Transverse colon (tissue), 4 donors: ENCODE measurements around the gene APC2. TPM values are rescaled to one million over a fixed set of nuclear protein-coding genes. Genes with fewer than 3 reads are reported as not detected.
A peak's percentile ranks its signal among the peaks of the same experiment; 100 is the strongest.

ENCODE experiments used
- DNase-seq: peaks from one replicate; pipeline ENCODE4 v3.0.0-alpha.2; 2019
- H3K27ac ChIP-seq, 4 donors: fragments of 200-600 bp; sonication (generic); 2 replicates each; pipeline ENCODE4 v1.5.1; 2016 to 2018; ENCODE audit warnings: inconsistent platforms in 4 of 4
- H3K27me3 ChIP-seq: fragments of 200-600 bp; sonication (generic); 2 replicates; pipeline ENCODE4 v1.5.1; 2017; ENCODE audit warnings: inconsistent platforms
- H3K36me3 ChIP-seq, 4 donors: fragments of 200-600 bp; sonication (generic); 2 replicates each; pipeline ENCODE4 v1.5.1; 2017 to 2019; ENCODE audit warnings: inconsistent platforms in 4 of 4
- H3K4me1 ChIP-seq, 4 donors: fragments of 200-600 bp; sonication (generic); 2 replicates each; pipeline ENCODE4 v1.5.1; 2017 to 2020; ENCODE audit warnings: inconsistent platforms in 4 of 4
- H3K4me3 ChIP-seq, 4 donors: fragments of 200-600 bp; sonication (generic); 1 replicate in 1 of 4; 2 replicates in 3 of 4; pipeline versions ENCODE4 v1.5.1 to v1.6.1; 2017 to 2019; ENCODE audit warnings: inconsistent platforms in 4 of 4
- H3K9me3 ChIP-seq, 2 donors: fragments of 200-600 bp; sonication (generic); 2 replicates each; pipeline ENCODE4 v1.5.1; 2017 to 2019; ENCODE audit warnings: inconsistent platforms in 2 of 2
- EP300 ChIP-seq: sonication (generic); formaldehyde crosslinking; IDR thresholded peaks from one replicate; pipeline ENCODE4 v1.6.1; 2017; ENCODE audit warnings: antibody characterized with exemption, low read depth
- POLR2A ChIP-seq: fragments of 450-650 bp; IDR thresholded peaks from one replicate; pipeline ENCODE4 v1.6.1; 2016; ENCODE audit warnings: antibody characterized with exemption, mild to moderate bottlenecking, moderate library complexity
- POLR2AphosphoS5 ChIP-seq, 3 donors: sonication (generic); formaldehyde crosslinking; IDR thresholded peaks; one replicate each; pipeline ENCODE4 v1.6.1; 2016; ENCODE audit warnings: antibody characterized with exemption in 3 of 3
- WGBS, 2 donors: methylation state at CpG; one replicate each; pipeline ENCODE4 v1.1.5; 2018; ENCODE audit warnings: low coverage in 1 of 2; 5-methylcytosine and 5-hydroxymethylcytosine counted together
- in situ Hi-C, 4 donors: fragments of 200-750 bp; cut with MboI; loops; one replicate each; pipeline versions ENCODE4 v1.15.0 to v1.15.1; 2017; ENCODE audit warnings: low sequenced_read_pairs in 3 of 4, low pct_ligation_motif_present in 1 of 4, low pct_unique_long_range_greater_than_20kb in 1 of 4
- intact Hi-C: fragments of 100-400 bp; cut with DNase I; formaldehyde crosslinking; loops from one replicate; pipeline ENCODE4 v1.15.1; 2023; ENCODE audit warnings: low total_unique reads
- total RNA-seq, 4 donors: library from RNA; depleted of rRNA; stranded (reverse); fragments of >200 nt; gene quantifications; one replicate each; pipeline ENCODE4 v1.1.0, GENCODE V29; 2016
- TF ChIP-seq, protein P1 (sequence below), 5 experiments: fragments of 200-600 bp in 3 of 5; fragments of 450-650 bp in 2 of 5; sonication (generic) in 3 of 5; IDR thresholded peaks; 1 replicate in 2 of 5; 2 replicates in 3 of 5; pipeline ENCODE4 v1.5.1; 2016 to 2017; ENCODE audit warnings: antibody characterized with exemption in 5 of 5, inconsistent platforms in 3 of 5, mild to moderate bottlenecking in 2 of 5, moderate library complexity in 1 of 5

APC2 gene
- total RNA-seq, 4 donors from 2014 or later, result under 0.01 to 6.0 (median 0.36) TPM

GRCh38 chr19:1409204-1410005 lies 40.5 kb upstream of the APC2 start:
- Histone ChIP-seq H3K36me3 (no peaks in the 10 kb centered on the region), H3K27ac (peak overlapping the region; percentile 95 to 99 (median 97)), H3K4me1 (peaks cover 29 to 54% (median 48%) of the 10 kb centered on the region in 4 donors), H3K9me3 (no peaks in the 10 kb centered on the region), H3K4me3 (peak overlapping the region; percentile 79 to 99 (median 96)), H3K27me3 (no peaks in the 10 kb centered on the region)
- intact Hi-C loops (loop anchor here (10.0 kb wide), 1 partner anchor 125 kb away; the partner anchor contains the start of gene EFNA2), in situ Hi-C loops (no loop called here)
- 59% methylated on average over 29 of the region's 33 CpGs; no CpG with 5 or more reads in 1 of the 2 donors for WGBS, 2 donors
- TF ChIP-seq POLR2AphosphoS5 (IDR thresholded peaks at IDR 0.05) (no peak), EP300 (no peak), POLR2A (no peak)
- TF ChIP-seq, protein P1, sequence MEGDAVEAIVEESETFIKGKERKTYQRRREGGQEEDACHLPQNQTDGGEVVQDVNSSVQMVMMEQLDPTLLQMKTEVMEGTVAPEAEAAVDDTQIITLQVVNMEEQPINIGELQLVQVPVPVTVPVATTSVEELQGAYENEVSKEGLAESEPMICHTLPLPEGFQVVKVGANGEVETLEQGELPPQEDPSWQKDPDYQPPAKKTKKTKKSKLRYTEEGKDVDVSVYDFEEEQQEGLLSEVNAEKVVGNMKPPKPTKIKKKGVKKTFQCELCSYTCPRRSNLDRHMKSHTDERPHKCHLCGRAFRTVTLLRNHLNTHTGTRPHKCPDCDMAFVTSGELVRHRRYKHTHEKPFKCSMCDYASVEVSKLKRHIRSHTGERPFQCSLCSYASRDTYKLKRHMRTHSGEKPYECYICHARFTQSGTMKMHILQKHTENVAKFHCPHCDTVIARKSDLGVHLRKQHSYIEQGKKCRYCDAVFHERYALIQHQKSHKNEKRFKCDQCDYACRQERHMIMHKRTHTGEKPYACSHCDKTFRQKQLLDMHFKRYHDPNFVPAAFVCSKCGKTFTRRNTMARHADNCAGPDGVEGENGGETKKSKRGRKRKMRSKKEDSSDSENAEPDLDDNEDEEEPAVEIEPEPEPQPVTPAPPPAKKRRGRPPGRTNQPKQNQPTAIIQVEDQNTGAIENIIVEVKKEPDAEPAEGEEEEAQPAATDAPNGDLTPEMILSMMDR (IDR thresholded peaks at IDR 0.05), result no peak
- no peak for DNase-seq

DNA sequence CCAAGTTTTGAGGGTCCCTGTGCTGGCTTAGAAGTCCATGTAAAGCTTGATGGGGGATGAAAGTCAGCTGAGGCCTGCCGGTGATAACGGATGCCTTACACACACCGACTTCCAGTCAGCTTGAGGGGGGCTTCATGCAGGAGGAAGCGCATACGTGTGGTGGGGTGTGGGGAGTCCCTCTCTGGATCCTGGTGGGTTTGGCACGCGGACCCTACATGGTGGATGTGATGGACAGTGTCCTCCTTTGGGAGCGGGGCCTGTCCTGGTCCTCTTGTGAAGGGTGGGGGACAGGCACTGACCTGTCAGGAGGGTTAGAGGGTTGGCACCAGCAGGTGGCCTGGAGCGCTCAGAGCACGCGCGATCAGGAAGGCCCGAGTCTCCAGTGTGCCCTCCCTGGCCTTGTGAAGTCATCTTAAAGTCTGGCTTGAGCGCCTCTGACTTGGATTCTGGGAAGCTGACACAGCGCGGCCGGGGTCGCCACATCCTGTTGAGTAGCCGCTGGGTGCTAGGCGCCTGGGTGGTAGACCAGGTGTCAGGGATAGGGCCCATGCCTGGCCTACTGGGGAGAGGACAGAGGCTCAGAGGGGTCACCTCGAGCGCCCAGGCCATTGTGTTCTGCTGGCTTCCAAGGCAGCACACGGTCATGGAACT lies 39.7 kb upstream of the APC2 start:
- no peak for DNase-seq
- in situ Hi-C loops, result no loop called here

GRCh38 chr19:1410789-1411188 lies 39.1 kb upstream of the APC2 start:
- Histone ChIP-seq H3K9me3 (no peaks in the 10 kb centered on the region), H3K4me1 (peaks cover 39 to 66% (median 62%) of the 10 kb centered on the region in 4 donors), H3K27me3 (no peaks in the 10 kb centered on the region), H3K27ac (peak overlapping the region in 3 of 4 donors; percentile 31 to 96 (median 39)), H3K4me3 (no peak overlapping the region), H3K36me3 (no peaks in the 10 kb centered on the region)
- TF ChIP-seq, protein P1 (IDR thresholded peaks at IDR 0.05), result no peak
- no peak for TF ChIP-seq POLR2A
- no peak for TF ChIP-seq POLR2AphosphoS5 (IDR thresholded peaks at IDR 0.05)
- TF ChIP-seq EP300, result no peak
- no peak for DNase-seq
- in situ Hi-C loops (no loop called here), intact Hi-C loops (no loop called here)
- 56 to 76% methylated on average over 4 to 6 of the region's 9 CpGs for WGBS, 2 donors

More for the DNA sequence above, 39.7 kb upstream of the APC2 start:
- TF ChIP-seq, protein P1 (IDR thresholded peaks at IDR 0.05), result no peak
- no peak for TF ChIP-seq EP300
- TF ChIP-seq POLR2A, result no peak
- no peak for TF ChIP-seq POLR2AphosphoS5 (IDR thresholded peaks at IDR 0.05)
- H3K27ac ChIP-seq, result peak overlapping the region in 3 of 4 donors; percentile 39 to 96 (median 95)
- WGBS, 2 donors, result 0 to 81% methylated on average over 1 to 22 of the region's 23 CpGs
- no peak overlapping the region for H3K4me3 ChIP-seq
- no peaks in the 10 kb centered on the region for H3K36me3 ChIP-seq
- H3K27me3 ChIP-seq, result no peaks in the 10 kb centered on the region
- intact Hi-C loops, result no loop called here
- peaks cover 35 to 61% (median 57%) of the 10 kb centered on the region in 4 donors for H3K4me1 ChIP-seq
- no peaks in the 10 kb centered on the region for H3K9me3 ChIP-seq
